Activated CD8-positive, alpha-beta T cell treated with anti-CD3 and anti-CD28 coated beads for 36 hours (primary cell): Measurements from ENCODE around the gene RPL3. TPM values are rescaled to one million over a fixed set of nuclear protein-coding genes. Genes with fewer than 3 reads are reported as not detected.

Experiments used
- ATAC-seq: fragments of 200-7000 bp; cut with Tn5 transposase; one replicate; pipeline ENCODE4 v1.10.0; 2021; ENCODE audit warnings: mild to moderate bottlenecking, moderate library complexity
- CTCF ChIA-PET: fragments of 350-600 bp; sonication (Branson Sonifier 250); formaldehyde crosslinking; loops from one replicate; lab custom pipeline; 2021; ENCODE audit warnings: antibody characterized with exemption; lab: Charles Lee
- POLR2A ChIA-PET: fragments of 350-600 bp; sonication (Branson Sonifier 250); formaldehyde crosslinking; loops from one replicate; lab custom pipeline; 2021; ENCODE audit warnings: antibody characterized with exemption; lab: Charles Lee
- DNase-seq: peaks from one replicate; pipeline ENCODE4 v3.0.0-alpha.2; 2020
- H3K27ac Mint-ChIP-seq: one replicate; pipeline ENCODE4 v1.8.0; 2021; ENCODE audit warnings: mild to moderate bottlenecking, mixed read lengths
- H3K27me3 Mint-ChIP-seq: one replicate; pipeline ENCODE4 v1.8.0; 2021; ENCODE audit warnings: mixed read lengths
- H3K36me3 Mint-ChIP-seq: one replicate; pipeline ENCODE4 v1.8.0; 2021; ENCODE audit warnings: low read depth, mixed read lengths
- H3K4me1 Mint-ChIP-seq: one replicate; pipeline ENCODE4 v1.8.0; 2021; ENCODE audit warnings: low read depth, mixed read lengths
- H3K4me3 Mint-ChIP-seq: one replicate; pipeline ENCODE4 v1.8.0; 2021; ENCODE audit warnings: mild to moderate bottlenecking, moderate library complexity, mixed read lengths
- H3K9me3 Mint-ChIP-seq: one replicate; pipeline ENCODE4 v1.8.0; 2021; ENCODE audit warnings: mixed read lengths
- intact Hi-C: fragments of 100-400 bp; cut with micrococcal nuclease; formaldehyde crosslinking; loops from one replicate; pipeline ENCODE4 v1.10.0; 2022
- total RNA-seq, 2 experiments: library from RNA; stranded (reverse); gene quantifications; one replicate each; pipeline ENCODE4 v1.2.3, GENCODE V29; 2021
- TF ChIP-seq, protein P1 (sequence below): fragments of 200-600 bp; IDR thresholded peaks from one replicate; pipeline ENCODE4 v1.8.0; 2022; ENCODE audit warnings: antibody characterized with exemption, mild to moderate bottlenecking

RPL3 gene
- total RNA-seq, 2 experiments from 2014 or later = 3,563 to 3,599 TPM

GRCh38 chr22:39364714-39365491 lies 45.5 kb upstream of the RPL3 start:
- Mint-ChIP-seq H3K4me3 (no peak overlapping the region), H3K27ac (no peak overlapping the region), H3K9me3 (no peaks in the 10 kb centered on the region), H3K27me3 (no peaks in the 10 kb centered on the region), H3K36me3 (no peaks in the 10 kb centered on the region), H3K4me1 (peaks cover 5% of the 10 kb centered on the region)
- DNase-seq (no peak), ATAC-seq (no peak)
- TF ChIP-seq, protein P1, sequence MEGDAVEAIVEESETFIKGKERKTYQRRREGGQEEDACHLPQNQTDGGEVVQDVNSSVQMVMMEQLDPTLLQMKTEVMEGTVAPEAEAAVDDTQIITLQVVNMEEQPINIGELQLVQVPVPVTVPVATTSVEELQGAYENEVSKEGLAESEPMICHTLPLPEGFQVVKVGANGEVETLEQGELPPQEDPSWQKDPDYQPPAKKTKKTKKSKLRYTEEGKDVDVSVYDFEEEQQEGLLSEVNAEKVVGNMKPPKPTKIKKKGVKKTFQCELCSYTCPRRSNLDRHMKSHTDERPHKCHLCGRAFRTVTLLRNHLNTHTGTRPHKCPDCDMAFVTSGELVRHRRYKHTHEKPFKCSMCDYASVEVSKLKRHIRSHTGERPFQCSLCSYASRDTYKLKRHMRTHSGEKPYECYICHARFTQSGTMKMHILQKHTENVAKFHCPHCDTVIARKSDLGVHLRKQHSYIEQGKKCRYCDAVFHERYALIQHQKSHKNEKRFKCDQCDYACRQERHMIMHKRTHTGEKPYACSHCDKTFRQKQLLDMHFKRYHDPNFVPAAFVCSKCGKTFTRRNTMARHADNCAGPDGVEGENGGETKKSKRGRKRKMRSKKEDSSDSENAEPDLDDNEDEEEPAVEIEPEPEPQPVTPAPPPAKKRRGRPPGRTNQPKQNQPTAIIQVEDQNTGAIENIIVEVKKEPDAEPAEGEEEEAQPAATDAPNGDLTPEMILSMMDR = no peak
- CTCF ChIA-PET = no interaction called here
- intact Hi-C loops = no loop called here
- POLR2A ChIA-PET = no interaction called here

- Mint-ChIP-seq H3K9me3 (no peaks in the 10 kb centered on the region), H3K4me1 (peaks cover 5% of the 10 kb centered on the region), H3K36me3 (no peaks in the 10 kb centered on the region), H3K4me3 (no peak overlapping the region), H3K27ac (no peak overlapping the region), H3K27me3 (no peaks in the 10 kb centered on the region)
- no peak for DNase-seq
- intact Hi-C loops = no loop called here
- ChIA-PET CTCF (no interaction called here), POLR2A (interaction anchor here (0.6 kb wide), 1 partner anchor 17 kb away, joined by 3 read pairs; no protein-coding TSS in a partner anchor)
- TF ChIP-seq, protein P1 = no peak
- ATAC-seq = no peak
Observed at GRCh38 chr22:39363751-39364515, 44.5 kb upstream of the RPL3 start.

DNA sequence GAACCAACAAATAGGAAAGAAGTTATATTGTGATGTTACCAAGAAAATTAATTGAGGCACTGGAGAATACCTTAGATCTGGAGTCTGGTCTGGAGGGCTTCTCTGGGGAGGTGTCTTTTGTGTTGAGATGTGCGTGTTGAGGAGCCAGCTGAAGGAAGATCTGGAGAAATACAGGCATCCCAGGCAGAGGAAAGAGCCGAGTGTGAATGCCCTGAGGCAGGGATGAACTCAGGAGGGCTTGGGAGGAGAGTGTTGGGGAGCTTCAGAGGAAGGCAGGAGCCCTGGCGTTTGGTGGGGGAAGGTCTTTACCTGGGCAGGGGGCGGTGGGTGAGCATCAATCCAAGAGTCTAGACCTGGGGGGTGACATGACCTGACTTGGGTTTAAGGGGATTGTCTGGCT lies 43.5 kb upstream of the RPL3 start:
- CTCF ChIA-PET = no interaction called here
- H3K4me3 Mint-ChIP-seq = no peak overlapping the region
- POLR2A ChIA-PET = no interaction called here
- H3K27ac Mint-ChIP-seq = no peak overlapping the region
- peaks cover 5% of the 10 kb centered on the region for H3K4me1 Mint-ChIP-seq
- no peaks in the 10 kb centered on the region for H3K36me3 Mint-ChIP-seq
- intact Hi-C loops = no loop called here
- no peaks in the 10 kb centered on the region for H3K9me3 Mint-ChIP-seq
- ATAC-seq (no peak), DNase-seq (no peak)
- no peaks in the 10 kb centered on the region for H3K27me3 Mint-ChIP-seq
- TF ChIP-seq, protein P1 = no peak

DNA sequence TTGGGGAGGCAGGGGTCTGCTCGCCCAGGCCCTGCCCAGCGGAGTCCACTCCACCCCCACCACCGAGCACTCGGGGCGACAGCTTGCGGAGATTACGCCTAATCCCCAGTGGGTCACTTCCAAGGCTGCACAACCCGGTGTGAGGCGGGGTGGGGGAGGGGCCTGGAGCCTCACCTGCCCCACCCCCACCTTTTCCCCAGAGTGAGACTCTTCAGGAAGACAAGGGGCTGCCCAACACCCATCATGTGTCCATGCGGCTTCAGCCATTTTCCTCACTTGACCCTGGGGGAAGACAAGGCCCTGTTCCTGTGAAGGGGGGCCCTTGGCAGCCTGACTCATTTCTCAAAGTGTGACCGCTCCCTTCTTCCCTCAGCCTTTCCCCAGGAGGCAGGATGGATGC lies 42.8 kb upstream of the RPL3 start:
- POLR2A ChIA-PET = no interaction called here
- Mint-ChIP-seq H3K9me3 (no peaks in the 10 kb centered on the region), H3K4me3 (no peak overlapping the region), H3K27ac (no peak overlapping the region), H3K36me3 (no peaks in the 10 kb centered on the region), H3K27me3 (no peaks in the 10 kb centered on the region), H3K4me1 (peaks cover 5% of the 10 kb centered on the region)
- intact Hi-C loops = no loop called here
- DNase-seq (no peak), ATAC-seq (no peak)
- TF ChIP-seq, protein P1 = no peak
- CTCF ChIA-PET = no interaction called here

DNA sequence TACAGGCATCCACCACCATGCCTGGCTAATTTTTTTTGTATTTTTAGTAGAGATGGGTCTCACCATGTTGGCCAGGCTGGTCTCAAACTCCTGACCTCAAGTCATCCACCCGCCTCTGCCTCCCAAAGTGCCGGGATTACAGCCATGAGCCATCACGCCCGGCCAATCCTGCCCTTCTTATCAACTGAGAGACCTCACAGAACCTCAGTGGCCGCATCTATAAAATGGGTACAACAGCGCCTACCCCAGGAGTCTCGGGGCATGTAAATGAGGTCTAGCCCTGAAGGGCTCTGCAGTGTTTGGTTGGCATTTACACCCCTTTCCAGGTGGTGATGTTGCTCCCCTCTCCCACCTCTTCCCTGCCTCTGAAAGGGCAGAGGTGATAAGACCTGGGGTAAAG lies 42.1 kb upstream of the RPL3 start:
- TF ChIP-seq, protein P1 = no peak
- CTCF ChIA-PET = no interaction called here
- ATAC-seq (no peak), DNase-seq (peak; percentile 11)
- POLR2A ChIA-PET = no interaction called here
- Mint-ChIP-seq H3K4me1 (no peaks in the 10 kb centered on the region), H3K27ac (no peak overlapping the region), H3K36me3 (no peaks in the 10 kb centered on the region), H3K27me3 (no peaks in the 10 kb centered on the region), H3K9me3 (no peaks in the 10 kb centered on the region), H3K4me3 (no peak overlapping the region)
- intact Hi-C loops = no loop called here
